Activated CD8-positive, alpha-beta memory T cell treated with anti-CD3 and anti-CD28 coated beads, Interleukin-2, amount 50 U/mL, for 4 hours (primary cell): Measurements from ENCODE around the gene DNM2.
"Not testable (repeated sequence)": the region's sequence is repeated elsewhere in the genome, so short reads cannot be mapped to it uniquely, and the experiment has no call there.

ENCODE experiments used
- DNase-seq: peaks from one replicate; pipeline ENCODE4 v3.0.0-alpha.2; 2020

Gene DNM2

DNA sequence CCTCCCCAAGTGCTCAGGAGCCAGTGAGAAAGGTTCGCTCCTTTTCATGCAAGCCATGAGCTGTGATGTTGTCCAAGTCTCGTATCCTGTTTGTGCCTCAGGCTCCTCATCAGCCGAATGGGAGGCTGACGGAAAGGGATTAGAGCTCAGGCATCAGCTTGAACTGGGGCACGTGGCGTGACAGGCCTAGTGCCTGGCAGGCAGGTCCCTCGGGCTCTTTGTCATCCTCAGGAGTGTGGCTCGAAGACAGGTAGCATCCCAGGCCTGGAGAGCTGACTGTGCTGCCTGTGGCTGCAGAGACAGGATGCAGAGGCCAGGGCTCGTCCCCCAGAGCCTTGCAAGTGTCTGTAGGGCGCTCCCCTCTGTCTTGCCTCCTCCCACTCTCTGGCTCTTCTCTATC is 38.5 kb downstream of the DNM2 start:
- DNase-seq = no peak

DNA sequence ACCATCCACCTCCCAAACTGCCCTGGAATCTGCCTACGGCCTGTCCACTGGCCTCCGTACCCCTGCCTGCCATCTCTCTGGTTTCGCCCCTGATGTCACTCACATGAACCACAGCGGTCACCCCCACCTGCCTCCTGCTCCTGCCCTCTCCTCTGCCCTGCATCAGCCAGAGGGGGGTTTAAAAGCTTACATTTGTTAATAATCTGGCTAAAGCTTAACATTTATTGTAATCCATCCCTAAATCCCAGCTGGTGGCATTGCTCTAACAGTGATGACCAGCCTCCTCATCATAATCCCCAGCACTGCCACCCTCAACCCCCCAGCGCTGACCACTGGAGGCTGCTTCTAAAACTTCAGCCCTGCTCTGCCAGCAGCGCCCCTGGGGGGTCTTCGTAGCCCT is 38.9 kb downstream of the DNM2 start:
- no peak for DNase-seq

DNA sequence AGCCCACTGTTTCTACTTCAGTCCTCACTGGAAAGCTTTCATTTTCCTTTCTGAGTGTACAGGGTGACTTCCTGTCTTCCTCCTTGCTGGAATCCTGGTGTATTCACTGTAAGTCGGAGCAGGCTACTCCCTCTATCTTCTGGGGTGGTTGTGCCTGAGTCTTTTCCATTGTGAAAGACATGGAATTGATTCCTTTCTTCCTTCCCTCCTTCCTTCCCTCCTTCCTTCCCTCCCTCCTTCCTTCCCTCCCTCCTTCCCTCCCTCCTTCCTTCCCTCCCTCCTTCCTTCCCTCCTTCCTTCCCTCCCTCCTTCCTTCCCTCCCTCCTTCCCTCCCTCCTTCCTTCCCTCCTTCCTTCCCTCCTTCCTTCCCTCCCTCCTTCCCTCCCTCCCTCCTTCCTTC is 40.2 kb downstream of the DNM2 start:
- not testable (repeated sequence) for DNase-seq

DNA sequence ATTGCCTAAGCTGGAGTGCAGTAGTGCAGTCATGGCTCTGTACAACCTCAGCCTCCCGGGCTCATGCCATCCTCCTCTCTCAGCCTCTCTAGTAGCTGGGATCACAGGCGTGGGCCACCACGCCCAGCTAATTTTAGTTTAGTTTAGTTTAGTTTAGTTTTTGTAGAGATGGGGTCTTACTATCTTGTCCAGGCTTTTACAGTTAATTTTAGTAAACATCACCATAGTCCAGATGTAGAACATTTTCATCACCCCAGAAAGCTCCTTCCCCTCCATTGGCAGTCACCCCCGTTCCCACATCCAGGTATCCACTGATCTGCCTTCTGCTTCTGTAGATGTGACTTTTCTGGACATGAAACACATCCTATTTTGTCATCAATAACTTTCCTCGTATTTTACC is 41.1 kb downstream of the DNM2 start:
- DNase-seq = no peak

DNA sequence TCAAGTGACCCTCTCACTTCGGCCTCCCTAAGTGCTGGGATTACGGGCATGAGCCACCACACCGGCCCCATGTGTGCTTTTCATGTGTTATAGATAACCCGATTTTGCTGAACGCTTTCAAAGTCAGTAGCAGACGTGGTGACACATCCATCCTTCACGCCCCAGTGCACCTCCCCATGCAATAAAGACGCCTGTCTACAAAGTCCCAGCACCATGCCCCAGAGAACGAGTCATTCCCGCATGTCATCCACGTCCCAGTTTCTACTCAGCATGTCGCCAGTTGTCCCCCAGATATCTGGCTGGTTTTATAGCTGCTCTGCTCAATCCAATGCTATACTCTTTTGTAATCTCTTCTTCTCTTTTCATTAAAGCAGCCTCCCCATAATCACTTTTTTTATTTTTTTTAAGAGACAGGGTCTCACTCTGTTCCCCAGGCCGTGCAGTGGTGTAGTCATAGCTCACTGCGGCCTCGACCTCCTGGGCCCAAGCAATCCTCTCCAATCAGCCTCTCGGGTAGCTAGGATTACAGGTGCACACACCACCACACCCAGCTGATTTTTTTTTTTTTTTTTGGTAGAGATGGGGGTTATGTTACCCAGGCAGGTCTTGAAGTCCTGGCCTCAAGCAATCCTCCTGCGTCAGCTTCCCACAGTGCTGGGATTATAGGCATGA is 42.5 kb downstream of the DNM2 start:
- peak; percentile 52 for DNase-seq

DNA sequence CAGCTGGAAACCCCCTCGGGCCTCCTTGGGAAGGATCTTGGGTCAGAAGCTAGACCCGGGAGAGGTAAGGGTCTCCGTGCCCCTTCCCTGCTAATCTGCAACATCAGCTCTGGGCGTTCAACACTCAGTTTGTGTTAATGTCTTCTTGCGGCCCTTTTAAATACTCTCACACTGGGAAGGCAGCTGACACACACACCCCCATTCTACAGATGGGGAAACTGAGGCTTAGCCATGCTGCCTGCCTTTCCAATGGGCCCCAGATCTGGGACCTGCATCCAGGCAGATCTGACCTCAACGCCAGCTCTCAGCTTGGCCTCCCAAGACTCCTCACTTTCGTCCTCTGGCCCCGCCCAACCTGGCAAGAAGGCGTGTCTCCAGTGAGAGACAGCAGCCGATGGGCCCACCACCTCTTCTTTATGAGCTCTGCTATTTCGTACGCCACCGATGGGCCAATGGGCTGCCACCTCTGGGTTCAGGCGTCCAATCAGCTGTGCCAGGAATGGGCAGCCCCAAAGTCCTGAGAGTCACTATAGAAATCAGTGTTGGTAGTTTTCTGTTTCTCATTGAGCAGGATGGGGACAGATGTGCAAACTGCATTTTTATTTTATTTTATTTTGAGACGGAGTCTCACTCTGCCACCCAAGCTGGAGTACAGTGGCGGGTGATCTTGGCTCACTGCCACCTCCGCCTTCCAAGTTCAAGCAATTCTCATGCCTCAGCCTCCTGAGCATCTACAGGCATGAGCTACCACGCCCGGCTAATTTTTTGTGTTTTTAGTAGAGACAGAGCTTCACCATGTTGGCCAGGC is 43.8 kb downstream of the DNM2 start:
- DNase-seq = no peak

DNA sequence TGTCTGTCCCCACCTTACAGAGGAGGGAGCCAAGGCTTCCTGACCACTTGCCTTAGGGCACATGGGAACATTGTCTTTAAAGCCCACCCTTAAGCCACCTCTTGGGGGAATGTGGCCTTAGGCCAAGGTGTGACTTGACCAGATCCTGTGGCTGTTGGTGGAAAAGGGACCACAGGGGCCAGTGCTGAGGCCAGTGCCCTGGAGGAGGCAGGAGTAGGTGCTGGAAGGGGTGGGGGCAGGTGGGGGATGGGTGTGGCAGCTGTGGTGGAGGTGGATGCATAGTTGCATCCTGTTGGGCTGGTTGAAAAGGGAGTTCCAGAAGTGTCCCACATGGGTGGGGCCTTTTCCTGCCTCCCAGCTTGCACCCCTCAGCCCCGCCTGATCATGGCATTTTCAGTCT is 44.8 kb downstream of the DNM2 start:
- DNase-seq = no peak

DNA sequence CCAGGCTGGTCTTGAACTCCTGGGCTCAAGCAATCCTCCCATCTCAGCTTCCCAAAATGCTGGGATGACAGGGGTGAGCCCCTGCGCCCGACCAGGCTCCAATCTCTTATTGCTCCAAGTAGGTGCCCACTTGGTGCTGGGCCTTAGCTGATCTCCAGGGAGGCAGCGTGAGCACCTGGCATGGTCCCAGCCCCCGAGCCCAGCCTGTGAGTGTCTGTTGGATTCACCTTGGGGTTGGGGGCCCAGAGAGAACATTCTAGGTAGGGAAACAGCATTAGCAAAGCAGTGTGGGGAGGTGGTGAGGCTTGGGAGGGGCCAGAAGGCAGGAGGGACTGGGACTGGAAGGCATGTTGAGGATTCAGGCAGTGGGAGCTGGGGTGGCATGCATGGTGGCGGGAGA is 45.5 kb downstream of the DNM2 start:
- DNase-seq = no peak

DNA sequence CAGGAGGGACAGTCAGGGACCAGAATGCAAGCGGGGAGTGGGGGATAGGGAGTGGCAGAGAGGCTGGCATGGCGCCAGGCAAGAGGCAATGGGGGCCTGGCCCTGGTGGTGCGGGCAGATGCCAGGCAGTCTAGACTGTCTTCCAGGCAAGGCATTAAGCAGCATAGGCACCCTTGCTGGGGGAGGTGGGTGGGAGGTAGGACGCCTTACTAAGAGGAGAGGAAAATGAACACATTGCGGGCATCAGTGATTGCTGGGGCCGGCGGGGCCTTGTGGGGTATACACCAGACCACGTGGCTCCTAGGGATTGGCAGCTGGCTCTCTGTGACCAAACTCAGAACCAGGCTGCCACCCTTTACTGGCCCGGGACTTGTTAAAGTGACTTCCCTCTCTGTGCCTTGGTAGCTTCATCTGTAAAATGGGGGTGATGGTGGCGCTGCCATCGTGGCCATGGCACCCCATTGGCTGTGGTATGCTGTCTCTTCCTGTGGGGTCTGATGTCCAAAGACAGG is 46.0 kb downstream of the DNM2 start:
- no peak for DNase-seq

DNA sequence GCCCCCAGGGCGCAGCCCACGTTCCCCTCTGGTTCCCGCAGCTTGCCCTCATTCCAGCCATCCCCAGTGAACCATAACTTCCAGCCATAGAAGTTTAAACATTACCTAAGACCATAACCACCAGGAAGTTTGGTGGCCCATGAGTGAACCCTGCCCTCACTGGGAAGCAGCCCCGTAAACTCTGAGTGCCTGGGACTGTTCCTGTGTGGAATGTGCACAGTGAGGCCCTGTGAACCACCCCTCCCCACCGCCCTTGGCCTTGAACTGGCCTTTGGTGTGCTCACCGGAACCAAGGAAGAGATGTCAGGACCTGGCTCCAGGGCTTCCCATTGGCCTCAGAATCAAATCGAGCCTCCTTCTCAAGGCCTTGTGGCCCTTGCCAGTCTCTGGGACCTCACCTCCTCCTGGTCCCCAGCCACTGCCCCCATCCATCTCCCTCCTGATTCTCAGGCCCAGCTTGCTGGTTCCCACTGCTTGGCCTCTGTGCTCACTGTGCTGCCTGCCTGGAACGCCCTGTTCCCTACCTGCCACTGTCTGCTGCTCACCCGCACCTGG is 46.5 kb downstream of the DNM2 start:
- no peak for DNase-seq

DNA sequence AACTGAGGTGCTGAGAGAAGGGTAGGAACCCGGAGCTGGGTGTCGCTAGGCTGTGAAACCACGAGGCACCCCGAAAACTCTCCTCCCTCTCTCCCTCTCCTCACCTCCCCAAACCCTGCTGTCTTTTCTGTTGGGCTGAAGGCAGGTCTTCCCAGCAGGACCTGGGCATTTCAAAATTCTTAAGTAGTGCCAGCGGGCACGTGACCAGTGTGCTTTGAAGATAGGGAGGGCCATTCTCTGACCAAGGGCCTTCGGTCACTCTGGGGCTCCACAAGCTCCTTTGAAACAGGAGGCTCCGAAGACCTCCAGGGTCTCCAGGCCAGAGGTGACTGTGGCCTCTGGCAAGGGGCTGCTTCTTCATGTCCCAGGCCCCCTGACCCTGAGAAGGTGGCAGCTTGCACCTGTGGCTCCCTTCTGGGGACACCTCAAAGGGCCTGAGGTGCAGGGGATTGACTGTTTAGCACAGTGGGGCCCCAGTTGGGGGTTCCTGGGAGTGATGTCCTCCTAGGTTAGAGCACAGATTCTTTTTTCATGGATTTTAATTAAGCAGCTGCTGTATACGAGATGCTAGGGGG is 48.3 kb downstream of the DNM2 start:
- no peak for DNase-seq

DNA sequence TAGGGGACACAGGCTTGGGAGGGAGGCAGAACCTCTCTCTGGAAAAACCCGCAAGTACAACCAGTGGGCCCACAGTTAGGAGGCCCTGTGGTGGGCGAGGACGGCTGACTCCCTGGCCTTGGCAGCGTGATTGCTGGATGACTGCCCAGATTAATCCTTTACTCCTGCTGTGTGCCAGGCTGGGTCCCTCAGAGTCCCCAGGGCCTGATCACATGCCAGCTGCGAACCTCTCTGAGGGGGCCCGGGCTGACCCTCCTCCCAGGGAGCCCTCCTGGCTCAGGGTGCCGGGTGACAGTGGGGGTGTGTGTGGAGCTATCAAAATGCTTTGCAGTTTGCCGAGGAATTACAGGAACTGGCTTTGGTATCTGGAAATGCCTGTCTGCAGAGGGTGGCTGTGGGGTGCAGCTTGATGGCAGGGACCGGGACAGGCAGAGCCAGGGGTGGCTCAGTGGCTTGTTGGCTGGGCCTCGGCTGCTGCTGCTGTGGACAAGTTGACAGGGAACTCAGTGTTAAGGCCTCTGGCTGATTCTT is 48.9 kb downstream of the DNM2 start:
- no peak for DNase-seq

DNA sequence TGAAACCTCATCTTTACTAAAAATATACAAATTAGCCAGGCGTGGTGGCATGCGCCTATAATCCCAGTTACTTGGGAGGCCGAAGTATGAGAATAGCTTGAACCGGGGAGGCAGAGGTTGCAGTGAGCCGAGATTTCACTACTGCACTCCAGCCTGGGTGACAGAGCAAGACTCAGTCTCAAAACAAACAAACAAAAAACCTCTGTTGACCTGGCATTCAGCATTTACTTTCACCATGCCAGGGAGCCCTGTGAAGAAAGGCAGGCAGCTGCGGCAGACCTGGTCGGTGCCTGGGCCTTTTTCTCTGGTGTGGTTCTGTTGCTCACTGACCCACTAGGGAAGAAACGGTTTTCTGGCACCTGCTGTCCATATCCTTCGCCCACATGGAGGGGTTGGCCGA is 49.8 kb downstream of the DNM2 start:
- DNase-seq = no peak

DNA sequence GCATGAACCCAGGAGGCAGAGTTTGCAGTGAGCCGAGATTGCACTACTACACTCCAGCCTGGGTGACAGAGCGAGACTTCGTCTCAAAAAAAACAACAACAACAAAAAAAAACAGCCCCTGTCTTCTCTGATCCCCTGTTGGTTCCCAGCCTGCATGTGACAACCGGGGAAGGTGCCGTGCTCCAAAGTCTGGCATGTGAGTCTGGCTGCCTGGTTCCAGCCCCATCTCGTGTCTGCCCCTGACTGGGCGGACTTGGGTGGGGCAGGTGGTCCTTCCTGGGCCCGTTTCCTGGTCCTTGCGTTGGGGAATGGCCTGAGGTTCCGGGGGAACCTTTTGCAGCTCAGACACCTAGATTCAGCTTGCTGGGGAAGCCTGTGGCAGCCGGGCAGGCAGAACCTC is 50.5 kb downstream of the DNM2 start:
- no peak for DNase-seq

DNA sequence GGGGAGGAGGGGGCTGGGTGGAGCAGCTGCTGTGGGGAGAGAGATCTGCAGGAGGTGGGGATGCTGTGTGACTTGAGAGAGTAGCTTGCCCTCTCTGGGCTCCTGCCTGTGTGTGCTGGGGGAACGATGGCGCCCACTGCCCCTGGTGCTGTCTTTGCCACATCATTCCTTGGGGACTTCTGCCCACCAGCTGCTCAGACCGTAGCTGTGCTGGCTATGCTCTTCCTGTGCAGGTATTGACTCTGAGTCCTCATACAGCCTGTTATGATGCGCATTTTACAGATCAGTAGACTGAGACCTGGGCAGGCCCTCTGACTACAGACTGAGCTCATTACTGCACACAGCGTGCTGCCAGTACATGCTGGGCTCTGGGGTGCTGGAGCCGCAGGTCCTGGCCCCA is 51.1 kb downstream of the DNM2 start:
- DNase-seq = no peak

DNA sequence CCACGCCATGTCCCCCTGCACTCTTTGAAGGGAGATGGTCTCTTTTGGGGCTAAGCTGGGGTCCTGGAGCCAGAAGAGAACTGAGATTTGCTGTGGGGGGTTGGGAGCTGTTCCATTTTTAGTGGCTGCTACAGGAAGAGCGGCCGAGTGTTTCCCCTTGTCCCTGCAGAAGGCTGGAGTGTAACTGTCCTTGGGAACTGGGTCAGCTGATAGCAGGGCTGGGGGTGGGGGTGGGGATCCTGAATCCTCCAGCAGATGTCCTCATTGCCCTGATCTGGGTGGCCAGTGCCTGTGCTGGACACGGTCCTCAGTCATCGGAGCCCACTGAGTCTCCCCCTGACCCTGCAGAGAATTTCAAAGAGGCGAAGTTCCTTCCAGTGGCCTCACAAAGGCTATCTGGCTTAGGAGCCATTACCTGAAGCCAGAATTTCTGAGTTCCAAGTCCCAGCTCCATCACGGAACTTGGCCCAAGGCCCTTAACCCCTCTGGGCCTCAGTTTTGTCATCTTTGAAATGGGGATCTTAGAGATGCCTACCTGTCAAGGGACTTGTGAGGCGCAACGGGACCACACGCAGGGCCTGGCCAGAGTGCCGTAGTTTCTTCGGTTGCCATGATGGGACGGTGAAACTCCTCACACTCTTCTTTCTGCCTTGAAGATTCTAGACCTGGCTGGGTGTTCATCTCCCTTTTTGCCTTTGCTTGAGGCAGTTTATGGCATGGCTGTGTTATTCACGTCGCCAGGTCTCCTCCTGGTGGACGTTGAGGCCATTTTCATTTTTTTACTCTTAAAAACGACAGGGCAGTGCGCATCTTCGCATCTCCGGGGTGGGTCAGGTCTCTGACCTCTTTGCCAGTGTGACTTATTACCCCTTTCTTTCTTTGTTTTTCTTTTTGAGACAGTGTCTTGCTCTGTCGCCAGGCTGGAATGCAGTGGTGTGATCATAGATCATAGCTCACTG is 51.9 kb downstream of the DNM2 start:
- no peak for DNase-seq

DNA sequence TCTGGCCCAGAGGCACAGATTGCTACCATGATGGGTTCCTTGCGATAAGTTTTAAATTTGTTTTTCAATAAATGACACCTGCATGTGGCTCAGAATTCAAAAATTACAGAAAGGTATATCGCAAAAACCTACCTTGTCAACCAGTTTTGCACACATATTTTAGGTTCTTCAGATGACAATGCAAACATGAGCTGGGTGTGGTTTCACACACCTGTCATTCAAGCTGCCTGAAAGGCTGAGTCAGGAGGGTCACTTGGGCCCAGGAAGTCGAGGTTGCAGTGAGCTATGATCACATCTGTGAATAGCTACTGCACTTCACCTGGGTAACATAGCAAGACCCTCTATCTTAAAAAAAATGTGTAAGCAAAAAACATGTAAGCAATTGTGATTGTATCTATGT is 56.1 kb downstream of the DNM2 start:
- no peak for DNase-seq

DNA sequence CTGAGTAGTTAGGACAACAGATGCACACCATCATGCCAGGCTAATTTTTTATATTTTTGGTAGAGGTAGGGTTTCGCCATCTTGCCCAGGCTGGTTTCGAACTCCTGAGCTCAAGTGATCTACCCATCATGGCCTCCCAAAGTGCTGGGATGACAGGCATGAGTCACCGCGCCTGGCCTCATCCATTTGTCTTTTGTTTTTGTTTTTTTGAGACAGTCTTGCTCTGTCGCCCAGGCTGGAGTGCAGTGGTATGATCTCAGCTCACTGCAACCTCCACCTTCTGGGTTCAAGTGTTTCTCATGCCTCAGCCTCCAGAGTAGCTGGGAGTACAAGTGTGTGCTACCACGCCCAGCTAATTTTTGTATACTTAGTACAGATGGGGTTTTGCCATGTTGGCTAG is 57.0 kb downstream of the DNM2 start:
- DNase-seq = no peak

DNA sequence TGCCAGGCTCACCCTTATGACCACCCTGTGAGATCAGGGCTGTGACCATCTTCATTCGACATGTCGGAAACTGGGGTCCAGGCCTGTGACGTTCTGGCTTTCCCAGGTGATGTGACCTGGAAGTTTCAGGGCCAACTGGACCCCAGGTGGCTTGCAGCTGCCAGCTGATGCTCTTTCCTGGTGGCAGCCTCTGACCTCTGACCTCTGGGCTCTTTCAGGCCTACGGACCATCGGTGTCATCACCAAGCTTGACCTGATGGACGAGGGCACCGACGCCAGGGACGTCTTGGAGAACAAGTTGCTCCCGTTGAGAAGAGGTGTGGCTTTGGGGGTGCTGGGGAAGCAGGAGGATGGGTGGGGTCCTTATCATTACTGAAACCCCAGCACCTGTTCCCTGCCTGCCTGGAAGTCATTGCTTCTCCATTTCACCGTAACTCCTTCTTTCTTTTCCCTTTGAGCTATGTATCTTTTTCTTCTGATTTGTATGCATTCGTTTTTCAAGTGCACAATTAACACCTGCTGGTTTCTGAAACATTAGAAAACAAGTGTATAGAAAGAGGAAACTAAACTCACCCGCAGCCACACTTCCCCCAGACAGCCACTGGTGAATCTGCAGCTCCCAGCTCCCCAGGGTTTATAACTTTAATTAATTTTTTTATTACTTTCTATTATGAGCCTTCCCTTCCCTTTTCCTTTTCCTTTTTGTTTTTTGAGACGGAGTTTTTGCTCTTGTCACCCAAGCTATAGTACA is 59.2 kb downstream of the DNM2 start:
- no peak for DNase-seq

DNA sequence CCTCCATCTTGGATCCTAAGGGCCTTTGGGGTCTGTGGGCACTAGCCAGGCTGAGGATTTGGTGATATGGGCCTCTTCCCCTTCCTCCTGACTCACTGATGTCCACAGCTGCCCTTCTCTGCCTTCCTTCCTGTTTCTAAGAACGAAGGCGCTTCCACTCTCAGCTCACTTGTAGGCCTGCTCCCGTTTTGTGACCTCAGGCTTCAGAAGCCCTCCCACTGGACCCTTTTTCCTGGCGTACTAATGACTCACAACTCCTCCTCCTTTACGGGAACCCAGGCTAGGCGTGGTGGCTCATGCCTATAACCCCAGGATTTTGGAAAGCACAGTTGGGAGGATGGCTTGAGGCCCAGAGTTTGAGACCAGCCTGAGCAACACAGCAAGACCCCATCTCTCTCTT is 62.5 kb downstream of the DNM2 start:
- DNase-seq = no peak

DNA sequence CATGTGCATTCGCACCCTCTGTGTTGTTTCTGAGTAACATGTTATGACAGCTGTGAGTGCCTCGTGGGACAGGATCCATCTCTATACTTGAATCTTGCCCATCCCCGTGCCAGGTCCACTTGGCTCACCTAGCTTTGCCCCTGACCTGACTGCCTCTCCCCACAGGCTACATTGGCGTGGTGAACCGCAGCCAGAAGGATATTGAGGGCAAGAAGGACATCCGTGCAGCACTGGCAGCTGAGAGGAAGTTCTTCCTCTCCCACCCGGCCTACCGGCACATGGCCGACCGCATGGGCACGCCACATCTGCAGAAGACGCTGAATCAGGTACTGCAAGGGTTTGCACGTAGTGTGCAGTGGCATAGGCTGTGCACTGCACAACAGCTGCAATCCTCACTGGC is 64.9 kb downstream of the DNM2 start:
- no peak for DNase-seq

DNA sequence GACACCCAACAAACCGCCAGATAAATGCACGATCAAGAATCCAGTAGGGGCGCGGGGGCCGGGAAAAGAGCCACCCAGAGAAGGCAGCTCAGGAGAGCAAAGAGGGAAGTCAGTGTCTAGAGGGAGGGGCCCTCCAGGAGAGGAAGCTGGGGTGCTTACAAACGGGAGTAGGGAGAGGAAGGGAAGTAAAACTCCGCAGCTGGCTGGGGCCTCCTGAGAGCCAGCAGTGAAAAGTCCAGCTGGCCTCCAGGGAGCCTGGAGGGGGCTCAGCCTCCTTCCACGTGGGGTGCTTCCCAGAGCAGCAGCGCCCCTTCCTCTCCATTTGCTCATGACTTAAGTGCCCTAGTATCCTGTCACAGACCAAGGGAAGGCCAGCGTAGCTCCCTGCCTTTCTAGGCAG is 66.4 kb downstream of the DNM2 start:
- DNase-seq = no peak
